Keratinocyte (primary cell): ENCODE data around the gene LMO3. TPM values are rescaled to one million over a fixed set of nuclear protein-coding genes. Genes with fewer than 3 reads are reported as not detected.

Source experiments
- DNase-seq: peaks from one replicate; pipeline ENCODE4 v3.0.0-alpha.2; 2011; ENCODE audit warnings: low read depth, missing footprints, low spot score
- FAIRE-seq: peaks from 2 replicates; lab custom pipeline; 2011; peaks lifted over from hg19 to GRCh38; lab: Jason Lieb, UNC
- H2AFZ ChIP-seq: 2 replicates; pipeline ENCODE4 v1.6.0; 2012; ENCODE audit warnings: low read length, control low read depth, inconsistent platforms; ENCODE audit not compliant: control insufficient read depth
- H3K27ac ChIP-seq: 2 replicates; pipeline ENCODE4 v1.5.1; 2011; ENCODE audit warnings: low read length; ENCODE audit not compliant: control insufficient read depth, insufficient read depth
- H3K27me3 ChIP-seq: 3 replicates; pipeline ENCODE4 v1.6.0; 2011; ENCODE audit warnings: low read length; ENCODE audit not compliant: control insufficient read depth, insufficient read depth; ENCODE audit errors: extremely low read depth
- H3K36me3 ChIP-seq, 2 experiments: 2 replicates in 1 of 2; 3 replicates in 1 of 2; pipeline ENCODE4 v1.5.1; 2011; ENCODE audit warnings: low read length in 2 of 2, mild to moderate bottlenecking in 1 of 2; ENCODE audit not compliant: control insufficient read depth in 2 of 2, insufficient read depth in 2 of 2; ENCODE audit errors: extremely low read depth in 1 of 2
- H3K4me1 ChIP-seq: 3 replicates; pipeline ENCODE4 v1.5.1; 2011; ENCODE audit warnings: low read length; ENCODE audit not compliant: control insufficient read depth, insufficient read depth; ENCODE audit errors: extremely low read depth
- H3K4me2 ChIP-seq: 3 replicates; pipeline ENCODE4 v1.6.0; 2011; ENCODE audit warnings: low read depth, low read length; ENCODE audit not compliant: control insufficient read depth, insufficient read depth; ENCODE audit errors: extremely low read depth
- H3K4me3 ChIP-seq, 3 experiments: fragments of 200-600 bp in 1 of 3; sonication (generic) in 1 of 3; 2 replicates in 2 of 3; 3 replicates in 1 of 3; pipeline ENCODE4 v1.5.1; 2011 to 2016; ENCODE audit warnings: low read length in 3 of 3, mild to moderate bottlenecking in 3 of 3, control low read depth in 2 of 3, inconsistent platforms in 1 of 3, low read depth in 1 of 3, mixed read lengths in 1 of 3, mixed run types in 1 of 3, moderate library complexity in 1 of 3; ENCODE audit not compliant: control insufficient read depth in 2 of 3, insufficient read depth in 2 of 3; ENCODE audit errors: extremely low read depth in 1 of 3
- H3K79me2 ChIP-seq: 2 replicates; pipeline ENCODE4 v1.6.0; 2012; ENCODE audit warnings: low read length; ENCODE audit not compliant: control insufficient read depth, insufficient read depth
- H3K9ac ChIP-seq: 3 replicates; pipeline ENCODE4 v1.6.0; 2011; ENCODE audit warnings: low read length; ENCODE audit not compliant: control insufficient read depth, insufficient read depth; ENCODE audit errors: extremely low read depth
- H3K9me1 ChIP-seq: 3 replicates; pipeline ENCODE4 v1.6.0; 2011; ENCODE audit warnings: low read length; ENCODE audit not compliant: control insufficient read depth, insufficient read depth; ENCODE audit errors: extremely low read depth
- H3K9me3 ChIP-seq: 2 replicates; pipeline ENCODE4 v1.5.1; 2012; ENCODE audit warnings: low read depth, low read length; ENCODE audit not compliant: control insufficient read depth
- H4K20me1 ChIP-seq: 3 replicates; pipeline ENCODE4 v1.6.0; 2011; ENCODE audit warnings: low read length; ENCODE audit not compliant: control insufficient read depth, insufficient read depth; ENCODE audit errors: extremely low read depth
- EZH2 ChIP-seq: IDR thresholded peaks from one replicate; pipeline ENCODE4 v1.6.1; 2012; ENCODE audit warnings: inconsistent platforms, mild to moderate bottlenecking, low read length, moderate library complexity
- dilution Hi-C: fragments of 300-500 bp; cut with MboI; formaldehyde crosslinking; loops from one replicate; pipeline ENCODE4 v1.7.0; 2020; ENCODE audit warnings: low sequenced_read_pairs; ENCODE audit not compliant: extremely low pct_ligation_motif_present
- polyA plus RNA-seq, 5 experiments: library from polyadenylated mRNA; depleted of rRNA in 3 of 5; stranded (reverse) in 3 of 5; stranded (forward) in 1 of 5; unstranded in 1 of 5; fragments of >200 nt; gene quantifications; 1 replicate in 1 of 5; 2 replicates in 3 of 5; 3 replicates in 1 of 5; pipeline versions ENCODE4 v1.2.1 to v1.2.3, GENCODE V29; 2011 to 2012; ENCODE audit warnings: missing spikeins in 2 of 5, low read depth in 1 of 5, low replicate concordance in 1 of 5
- TF ChIP-seq, protein P1 (sequence below), 3 experiments: IDR thresholded peaks in 1 of 3; conservative IDR thresholded peaks in 1 of 3; optimal IDR thresholded peaks in 1 of 3; 2 replicates in 2 of 3; 3 replicates in 1 of 3; pipeline versions ENCODE3 to v1.5.1; 2011; ENCODE audit warnings: low read length in 3 of 3, mild to moderate bottlenecking in 3 of 3, moderate library complexity in 2 of 3, control low read depth in 1 of 3, inconsistent platforms in 1 of 3; ENCODE audit not compliant: insufficient read depth in 2 of 3; ENCODE audit errors: extremely low read depth in 1 of 3

The LMO3 gene
- polyA plus RNA-seq, 1 donor (not counting 4 experiments of a cell fraction or from before 2014, with no cell fraction given), result not detected

DNA sequence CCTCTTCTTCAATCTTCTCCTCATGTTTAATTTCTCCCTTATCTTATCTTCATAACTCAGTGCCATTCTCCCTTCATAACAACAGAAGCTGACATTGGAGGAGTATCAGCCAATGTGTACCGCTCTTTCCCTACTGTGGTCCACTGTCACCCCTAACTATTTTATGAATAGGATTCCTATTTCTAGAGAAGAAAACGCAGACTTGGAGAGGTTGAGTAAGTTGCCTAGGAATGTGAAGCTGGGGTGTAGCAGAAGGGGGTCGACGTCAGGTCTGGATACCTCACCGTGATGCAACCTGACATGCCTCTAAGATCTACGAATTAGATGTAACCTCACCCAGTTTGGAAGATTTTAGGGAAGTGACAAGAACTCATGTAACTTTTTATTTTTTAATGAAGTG, 17.1 kb downstream of the LMO3 start:
- Histone ChIP-seq H3K4me3 (no peak overlapping the region), H3K9ac (no peak overlapping the region), H3K27me3 (no peaks in the 10 kb centered on the region), H3K36me3 (no peaks in the 10 kb centered on the region), H3K4me1 (peaks cover 7% of the 10 kb centered on the region), H3K79me2 (no peaks in the 10 kb centered on the region), H3K4me2 (no peak overlapping the region), H2AFZ (no peak overlapping the region), H4K20me1 (no peaks in the 10 kb centered on the region), H3K9me1 (no peaks in the 10 kb centered on the region), H3K9me3 (no peaks in the 10 kb centered on the region), H3K27ac (no peak overlapping the region)
- TF ChIP-seq, protein P1, sequence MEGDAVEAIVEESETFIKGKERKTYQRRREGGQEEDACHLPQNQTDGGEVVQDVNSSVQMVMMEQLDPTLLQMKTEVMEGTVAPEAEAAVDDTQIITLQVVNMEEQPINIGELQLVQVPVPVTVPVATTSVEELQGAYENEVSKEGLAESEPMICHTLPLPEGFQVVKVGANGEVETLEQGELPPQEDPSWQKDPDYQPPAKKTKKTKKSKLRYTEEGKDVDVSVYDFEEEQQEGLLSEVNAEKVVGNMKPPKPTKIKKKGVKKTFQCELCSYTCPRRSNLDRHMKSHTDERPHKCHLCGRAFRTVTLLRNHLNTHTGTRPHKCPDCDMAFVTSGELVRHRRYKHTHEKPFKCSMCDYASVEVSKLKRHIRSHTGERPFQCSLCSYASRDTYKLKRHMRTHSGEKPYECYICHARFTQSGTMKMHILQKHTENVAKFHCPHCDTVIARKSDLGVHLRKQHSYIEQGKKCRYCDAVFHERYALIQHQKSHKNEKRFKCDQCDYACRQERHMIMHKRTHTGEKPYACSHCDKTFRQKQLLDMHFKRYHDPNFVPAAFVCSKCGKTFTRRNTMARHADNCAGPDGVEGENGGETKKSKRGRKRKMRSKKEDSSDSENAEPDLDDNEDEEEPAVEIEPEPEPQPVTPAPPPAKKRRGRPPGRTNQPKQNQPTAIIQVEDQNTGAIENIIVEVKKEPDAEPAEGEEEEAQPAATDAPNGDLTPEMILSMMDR (optimal IDR thresholded peaks at IDR 0.05 in 1 of 3, IDR thresholded peaks at IDR 0.05 in 1 of 3, conservative IDR thresholded peaks at IDR 0.05 in 1 of 3; ENCODE audit: extremely low read depth in 1 of 3, insufficient read depth in 2 of 3, low read length in 3 of 3), result no peak
- TF ChIP-seq EZH2, result no peak
- DNase-seq (no peak), FAIRE-seq (no peak)
- dilution Hi-C loops, result no loop called here

DNA sequence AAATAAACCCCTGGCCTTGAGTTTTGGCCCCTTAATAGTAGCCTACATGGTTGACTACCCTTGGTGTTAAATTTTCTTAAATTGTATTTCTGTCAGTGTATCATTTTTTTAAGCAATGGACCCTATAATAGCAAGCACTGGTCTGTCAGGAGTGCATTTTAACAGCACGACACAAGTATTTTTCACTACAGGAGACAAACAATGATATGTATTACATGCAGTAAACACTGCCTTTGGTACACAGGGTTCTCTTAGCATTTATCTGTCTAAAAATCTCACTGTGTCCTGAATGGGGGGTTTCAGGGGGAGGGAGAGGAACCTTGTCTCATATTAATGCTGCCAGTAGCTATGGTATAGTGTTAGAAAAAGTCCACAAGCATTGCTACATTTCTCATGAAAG, 18.4 kb downstream of the LMO3 start:
- H3K9me1 ChIP-seq, result no peaks in the 10 kb centered on the region
- DNase-seq (no peak), FAIRE-seq (no peak)
- H3K79me2 ChIP-seq, result no peaks in the 10 kb centered on the region
- no peak overlapping the region for H2AFZ ChIP-seq
- H3K27me3 ChIP-seq, result no peaks in the 10 kb centered on the region
- no peaks in the 10 kb centered on the region for H3K36me3 ChIP-seq
- TF ChIP-seq, protein P1 (optimal IDR thresholded peaks at IDR 0.05 in 1 of 3, IDR thresholded peaks at IDR 0.05 in 1 of 3, conservative IDR thresholded peaks at IDR 0.05 in 1 of 3; ENCODE audit: extremely low read depth in 1 of 3, insufficient read depth in 2 of 3, low read length in 3 of 3), result no peak
- TF ChIP-seq EZH2, result no peak
- H3K9ac ChIP-seq, result no peak overlapping the region
- H3K9me3 ChIP-seq, result no peaks in the 10 kb centered on the region
- no peak overlapping the region for H3K4me3 ChIP-seq
- H3K27ac ChIP-seq, result no peak overlapping the region
- H3K4me2 ChIP-seq, result no peak overlapping the region
- peaks cover 12% of the 10 kb centered on the region for H3K4me1 ChIP-seq
- no peaks in the 10 kb centered on the region for H4K20me1 ChIP-seq
- dilution Hi-C loops, result no loop called here
